NT2/D1 (cell line): ENCODE data around the gene FAM241B.

ENCODE experiments used
- DNase-seq: peaks from one replicate; pipeline ENCODE4 v3.0.0-alpha.2; 2011; ENCODE audit warnings: low read depth, low spot score
- H3K27me3 ChIP-seq: 2 replicates; pipeline ENCODE4 v1.6.0; 2011; ENCODE audit warnings: mild to moderate bottlenecking; ENCODE audit not compliant: insufficient read length, insufficient read depth
- H3K36me3 ChIP-seq: 2 replicates; pipeline ENCODE4 v1.6.1; 2011; ENCODE audit warnings: mild to moderate bottlenecking, low read length, mixed read lengths; ENCODE audit not compliant: insufficient read depth, insufficient read length
- H3K4me1 ChIP-seq: 2 replicates; pipeline ENCODE4 v1.5.1; 2011; ENCODE audit not compliant: insufficient read depth, insufficient read length
- H3K4me3 ChIP-seq: 2 replicates; pipeline ENCODE4 v1.5.1; 2011; ENCODE audit warnings: low read depth; ENCODE audit not compliant: insufficient read length
- H3K9ac ChIP-seq: 2 replicates; pipeline ENCODE4 v1.6.0; 2011; ENCODE audit warnings: low read depth; ENCODE audit not compliant: insufficient read length
- H3K9me3 ChIP-seq: 2 replicates; pipeline ENCODE4 v1.5.1; 2011; ENCODE audit warnings: mild to moderate bottlenecking, low read length; ENCODE audit not compliant: insufficient read depth
- SUZ12 ChIP-seq: IDR thresholded peaks from 2 replicates; pipeline ENCODE4 v1.6.1; 2011; ENCODE audit not compliant: insufficient read length, insufficient read depth; ENCODE audit errors: extremely low read depth
- YY1 ChIP-seq: IDR thresholded peaks from 2 replicates; pipeline ENCODE4 v1.6.1; 2011; ENCODE audit not compliant: insufficient read length, insufficient read depth
- ZNF274 ChIP-seq: IDR thresholded peaks from 2 replicates; pipeline ENCODE4 v1.6.1; 2011; ENCODE audit warnings: mild to moderate bottlenecking, low read depth, low read length

The FAM241B gene

GRCh38 chr10:69657430-69657829, 27.4 kb downstream of the FAM241B start:
- Histone ChIP-seq H3K4me3 (no peak overlapping the region), H3K27me3 (no peaks in the 10 kb centered on the region), H3K4me1 (peaks cover 24% of the 10 kb centered on the region), H3K9me3 (peaks cover 14% of the 10 kb centered on the region; the same call in 1 of the 2 replicates), H3K36me3 (no peaks in the 10 kb centered on the region), H3K9ac (no peak overlapping the region)
- no peak for TF ChIP-seq YY1
- TF ChIP-seq ZNF274, result no peak
- no peak for TF ChIP-seq SUZ12
- DNase-seq, result no peak

GRCh38 chr10:69657866-69658265, 27.8 kb downstream of the FAM241B start:
- no peak for TF ChIP-seq SUZ12
- no peak for TF ChIP-seq YY1
- TF ChIP-seq ZNF274, result no peak
- H3K36me3 ChIP-seq, result no peaks in the 10 kb centered on the region
- peaks cover 28% of the 10 kb centered on the region for H3K4me1 ChIP-seq
- H3K4me3 ChIP-seq, result no peak overlapping the region
- H3K9ac ChIP-seq, result no peak overlapping the region
- DNase-seq, result no peak
- no peaks in the 10 kb centered on the region for H3K27me3 ChIP-seq
- H3K9me3 ChIP-seq, result peaks cover 10% of the 10 kb centered on the region; the same call in 1 of the 2 replicates

- no peaks in the 10 kb centered on the region for H3K36me3 ChIP-seq
- H3K9ac ChIP-seq, result no peak overlapping the region
- peaks cover 32% of the 10 kb centered on the region for H3K4me1 ChIP-seq
- TF ChIP-seq ZNF274 (no peak), SUZ12 (no peak), YY1 (no peak)
- DNase-seq, result no peak
- no peaks in the 10 kb centered on the region for H3K27me3 ChIP-seq
- no peaks in the 10 kb centered on the region for H3K9me3 ChIP-seq
- no peak overlapping the region for H3K4me3 ChIP-seq
Measured at GRCh38 chr10:69659241-69660038, 29.4 kb downstream of the FAM241B start.

GRCh38 chr10:69660296-69660695, 30.2 kb downstream of the FAM241B start:
- Histone ChIP-seq H3K4me1 (peaks cover 24% of the 10 kb centered on the region), H3K4me3 (no peak overlapping the region), H3K9me3 (no peaks in the 10 kb centered on the region), H3K27me3 (no peaks in the 10 kb centered on the region), H3K9ac (no peak overlapping the region), H3K36me3 (no peaks in the 10 kb centered on the region)
- no peak for DNase-seq
- TF ChIP-seq YY1, result no peak
- TF ChIP-seq SUZ12, result no peak
- TF ChIP-seq ZNF274, result no peak

- H3K4me1 ChIP-seq, result peaks cover 19% of the 10 kb centered on the region
- no peaks in the 10 kb centered on the region for H3K27me3 ChIP-seq
Measured at GRCh38 chr10:69661414-69662172, 31.5 kb downstream of the FAM241B start.

GRCh38 chr10:69662173-69662877, 32.3 kb downstream of the FAM241B start:
- H3K9me3 ChIP-seq, result no peaks in the 10 kb centered on the region
- DNase-seq, result no peak
- H3K4me1 ChIP-seq, result peaks cover 16% of the 10 kb centered on the region
- H3K36me3 ChIP-seq, result no peaks in the 10 kb centered on the region
- no peaks in the 10 kb centered on the region for H3K27me3 ChIP-seq
- H3K4me3 ChIP-seq, result no peak overlapping the region
- TF ChIP-seq ZNF274, result no peak
- no peak for TF ChIP-seq YY1
- no peak for TF ChIP-seq SUZ12
- no peak overlapping the region for H3K9ac ChIP-seq

More at GRCh38 chr10:69661414-69662172, 31.5 kb downstream of the FAM241B start:
- Histone ChIP-seq H3K36me3 (no peaks in the 10 kb centered on the region), H3K9me3 (no peaks in the 10 kb centered on the region), H3K4me3 (no peak overlapping the region), H3K9ac (no peak overlapping the region)
- DNase-seq, result no peak
- no peak for TF ChIP-seq ZNF274
- TF ChIP-seq SUZ12, result no peak
